Skeletal muscle tissue (tissue), 4 donors: ENCODE results near the gene EXOC4. TPM values are rescaled to one million over a fixed set of nuclear protein-coding genes. Genes with fewer than 3 reads are reported as not detected.
"Not testable (repeated sequence)": the region's sequence is repeated elsewhere in the genome, so short reads cannot be mapped to it uniquely, and the experiment has no call there.

Source experiments
- H3K27ac ChIP-seq: one replicate; pipeline ENCODE4 v1.7.0; 2013; ENCODE audit warnings: mild to moderate bottlenecking, low read depth, low read length, inconsistent platforms
- H3K27me3 ChIP-seq, 3 donors: one replicate each; pipeline ENCODE4 v1.7.0; 2013; ENCODE audit warnings: low read length in 3 of 3; ENCODE audit not compliant: control insufficient read depth in 3 of 3, insufficient read depth in 3 of 3
- H3K36me3 ChIP-seq, 3 donors: one replicate each; pipeline ENCODE4 v1.7.0; 2013; ENCODE audit warnings: low read length in 3 of 3; ENCODE audit not compliant: control insufficient read depth in 3 of 3, insufficient read depth in 3 of 3
- H3K4me1 ChIP-seq, 3 donors: one replicate each; pipeline ENCODE4 v1.7.0; 2013; ENCODE audit warnings: low read length in 3 of 3, mild to moderate bottlenecking in 3 of 3; ENCODE audit not compliant: control insufficient read depth in 3 of 3, insufficient read depth in 3 of 3
- H3K4me3 ChIP-seq, 3 donors: one replicate each; pipeline ENCODE4 v1.7.0; 2013; ENCODE audit warnings: low read length in 3 of 3
- H3K9ac ChIP-seq, 3 donors: one replicate each; pipeline ENCODE4 v1.7.0; 2013; ENCODE audit warnings: low read length in 3 of 3, mild to moderate bottlenecking in 3 of 3, moderate library complexity in 2 of 3, low read depth in 1 of 3
- H3K9me3 ChIP-seq, 3 donors: one replicate each; pipeline ENCODE4 v1.7.0; 2013; ENCODE audit warnings: low read length in 3 of 3; ENCODE audit not compliant: control insufficient read depth in 3 of 3
- total RNA-seq: library from RNA; depleted of rRNA; stranded (reverse); fragments of >200 nt; gene quantifications from one replicate; pipeline ENCODE4 v1.2.3, GENCODE V29; 2014
- donor health status: Osteomylitis.

Gene EXOC4
- total RNA-seq, 1 donor from 2014 or later, result 129 TPM

DNA sequence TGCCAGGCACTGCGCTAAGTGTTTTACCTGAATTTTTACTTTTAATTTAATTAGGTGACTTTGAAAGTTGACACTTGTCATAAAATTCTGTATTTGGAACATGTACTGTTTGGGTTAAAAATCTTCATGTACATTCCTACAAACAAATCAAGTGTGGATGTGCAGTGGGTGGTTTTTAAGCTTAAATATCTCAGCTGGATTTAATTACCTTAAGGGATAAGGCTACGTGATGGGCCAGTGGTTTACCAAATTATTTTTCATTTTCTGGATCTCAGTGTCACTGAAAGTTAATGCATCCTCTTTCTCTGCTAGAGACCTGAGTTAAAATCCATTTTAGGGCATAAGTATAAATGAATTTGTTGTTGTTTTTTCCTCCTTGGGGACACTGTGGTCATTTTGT is 51.1 kb downstream of the EXOC4 start:
- Histone ChIP-seq H3K36me3 (peaks cover 15 to 22% (median 18%) of the 10 kb centered on the region in 3 donors), H3K4me1 (peaks cover 14 to 24% (median 18%) of the 10 kb centered on the region in 3 donors), H3K27me3 (no peaks in the 10 kb centered on the region), H3K27ac (no peak overlapping the region), H3K9ac (peak overlapping the region in 1 of 3 donors; percentile 14), H3K9me3 (no peaks in the 10 kb centered on the region), H3K4me3 (no peak overlapping the region)

DNA sequence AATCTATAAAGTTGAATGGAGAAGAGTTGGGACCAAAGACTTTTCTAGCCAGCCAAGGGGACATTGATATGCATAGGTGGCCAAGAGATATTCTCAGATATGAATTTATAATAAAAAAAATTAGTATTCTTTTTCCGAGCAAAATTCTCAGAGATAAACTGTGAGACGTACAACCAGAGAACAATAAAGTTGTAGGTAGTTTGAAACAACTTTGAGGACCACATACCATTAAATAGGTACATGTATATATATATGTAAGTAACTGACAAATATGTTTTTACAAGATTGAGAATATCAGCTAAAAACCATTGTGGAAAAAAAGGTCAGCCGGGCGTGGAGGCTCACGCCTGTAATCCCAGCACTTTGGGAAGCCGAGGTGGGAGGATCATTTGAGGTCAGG is 56.5 kb downstream of the EXOC4 start:
- H3K27ac ChIP-seq, result no peak overlapping the region
- H3K4me1 ChIP-seq, result peaks cover 0 to 2% (median 1%) of the 10 kb centered on the region in 3 donors
- peaks cover 15 to 22% (median 20%) of the 10 kb centered on the region in 3 donors for H3K36me3 ChIP-seq
- H3K27me3 ChIP-seq, result no peaks in the 10 kb centered on the region
- H3K4me3 ChIP-seq, result no peak overlapping the region
- H3K9ac ChIP-seq, result no peak overlapping the region
- H3K9me3 ChIP-seq, result no peaks in the 10 kb centered on the region

DNA sequence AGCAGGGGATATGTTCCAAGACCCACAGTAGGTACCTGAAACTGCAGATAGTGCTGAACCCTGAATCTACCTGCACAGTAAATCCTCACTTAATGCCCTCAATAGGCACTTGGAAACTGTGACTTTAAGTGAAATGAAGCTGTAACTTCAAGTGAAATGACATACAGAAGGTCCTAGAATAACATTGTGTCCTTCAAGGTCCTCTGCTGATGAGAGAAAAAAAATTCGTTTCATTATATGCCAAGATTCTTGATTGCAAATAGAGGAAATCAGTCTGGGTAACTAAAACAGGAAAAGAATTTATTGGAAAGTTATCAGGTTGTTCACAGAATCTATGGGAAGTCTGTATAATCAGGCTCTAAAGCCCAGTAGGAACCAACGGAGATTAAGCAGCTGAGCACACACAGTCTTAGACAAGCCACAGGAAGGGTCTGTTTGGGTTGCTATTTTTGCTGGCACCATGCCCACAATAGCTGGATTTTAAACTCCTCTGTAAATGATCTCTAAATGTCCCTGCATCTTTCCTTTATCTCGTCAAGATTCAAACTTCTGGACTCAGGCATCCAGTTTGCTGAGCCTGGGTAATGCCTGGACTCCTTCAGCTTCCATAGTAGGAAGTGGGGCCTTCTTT is 57.5 kb downstream of the EXOC4 start:
- Histone ChIP-seq H3K27ac (no peak overlapping the region), H3K4me3 (no peak overlapping the region), H3K9ac (no peak overlapping the region), H3K4me1 (peaks cover 0 to 2% (median 0%) of the 10 kb centered on the region in 3 donors), H3K9me3 (no peaks in the 10 kb centered on the region), H3K27me3 (no peaks in the 10 kb centered on the region), H3K36me3 (peaks cover 15 to 22% (median 20%) of the 10 kb centered on the region in 3 donors)

DNA sequence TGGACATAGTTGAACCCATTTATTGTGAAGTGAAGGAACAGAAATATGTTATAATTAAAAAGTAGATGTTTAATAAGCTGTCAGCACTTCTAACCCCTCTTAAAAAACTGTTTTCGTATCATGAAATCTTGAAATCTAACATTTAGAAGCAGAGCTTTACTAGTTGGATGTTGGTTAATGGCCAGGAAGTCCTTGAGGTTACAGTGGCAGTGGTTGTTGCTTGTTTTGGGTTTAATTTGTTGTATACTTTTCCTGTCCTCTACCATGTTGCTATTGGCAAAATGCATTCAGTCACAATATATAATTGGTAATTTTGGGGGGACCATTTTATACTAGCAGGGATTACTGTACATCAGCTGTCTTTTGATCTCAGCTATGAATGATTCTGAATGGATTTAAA is 60.7 kb downstream of the EXOC4 start:
- no peak overlapping the region for H3K27ac ChIP-seq
- H3K4me1 ChIP-seq, result peaks cover 0 to 2% (median 0%) of the 10 kb centered on the region in 3 donors

DNA sequence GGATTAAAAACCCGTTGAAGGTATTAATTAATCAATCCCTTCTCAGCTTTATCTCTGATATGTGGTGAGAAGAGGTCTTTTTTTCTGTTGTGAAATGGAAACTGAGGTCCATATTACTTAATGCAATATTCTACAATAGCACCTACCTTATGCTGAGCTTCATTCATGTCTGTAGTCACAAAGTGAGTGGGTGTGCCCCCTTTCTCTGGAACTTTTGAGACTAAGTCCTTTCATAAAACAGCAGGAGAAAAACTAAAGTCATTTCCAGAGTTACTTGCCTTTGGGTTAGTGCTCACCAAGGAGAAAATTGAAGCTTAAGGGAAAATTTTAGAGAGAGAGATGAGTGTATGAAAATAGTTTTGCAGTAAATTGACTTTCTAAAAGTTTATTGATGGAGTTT is 61.2 kb downstream of the EXOC4 start:
- H3K9me3 ChIP-seq, result no peaks in the 10 kb centered on the region
- peaks cover 0 to 2% (median 0%) of the 10 kb centered on the region in 3 donors for H3K4me1 ChIP-seq
- no peak overlapping the region for H3K9ac ChIP-seq
- H3K27ac ChIP-seq, result no peak overlapping the region
- no peaks in the 10 kb centered on the region for H3K27me3 ChIP-seq
- H3K4me3 ChIP-seq, result no peak overlapping the region
- H3K36me3 ChIP-seq, result peaks cover 0 to 7% (median 6%) of the 10 kb centered on the region in 3 donors

More for the DNA sequence above, 60.7 kb downstream of the EXOC4 start:
- no peaks in the 10 kb centered on the region for H3K9me3 ChIP-seq
- no peak overlapping the region for H3K4me3 ChIP-seq
- H3K36me3 ChIP-seq, result peaks cover 0 to 7% (median 6%) of the 10 kb centered on the region in 3 donors
- H3K27me3 ChIP-seq, result no peaks in the 10 kb centered on the region
- no peak overlapping the region for H3K9ac ChIP-seq

DNA sequence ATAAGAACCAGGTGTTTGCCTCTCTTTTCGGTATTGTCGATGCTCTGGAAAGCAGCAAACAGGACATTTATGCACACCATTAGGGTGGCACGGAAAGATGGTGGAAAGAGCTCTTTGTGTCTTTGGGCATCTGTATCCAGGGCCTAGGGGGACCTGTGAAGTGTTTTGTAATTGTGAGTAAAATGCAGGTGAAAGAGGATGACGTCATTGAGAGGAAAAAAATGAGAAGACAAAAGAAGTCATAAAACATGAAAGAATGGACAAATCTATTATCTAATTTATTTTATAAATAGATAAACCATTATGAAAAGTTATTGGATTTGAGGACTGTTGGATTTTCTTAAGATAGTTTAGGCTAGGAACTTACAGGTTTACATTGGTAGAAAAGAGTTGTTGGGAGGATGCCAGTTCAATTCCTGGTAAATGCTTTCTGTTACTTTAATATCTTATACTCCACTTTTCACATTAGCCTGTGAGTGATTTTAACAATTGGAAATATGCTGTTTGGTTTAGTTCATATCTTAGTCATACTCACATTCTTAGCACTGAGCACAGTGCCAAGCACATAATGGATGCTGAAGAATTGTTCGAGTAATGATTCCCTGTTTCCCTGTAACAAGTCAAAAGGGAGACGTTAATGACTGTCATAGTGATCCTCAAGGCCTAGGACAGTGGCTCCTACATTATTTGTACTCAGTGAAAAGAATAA is 62.6 kb downstream of the EXOC4 start:
- no peaks in the 10 kb centered on the region for H3K9me3 ChIP-seq
- H3K27me3 ChIP-seq, result no peaks in the 10 kb centered on the region
- peaks cover 0 to 7% (median 6%) of the 10 kb centered on the region in 3 donors for H3K36me3 ChIP-seq
- H3K4me1 ChIP-seq, result no peaks in the 10 kb centered on the region
- no peak overlapping the region for H3K27ac ChIP-seq
- no peak overlapping the region for H3K4me3 ChIP-seq
- H3K9ac ChIP-seq, result no peak overlapping the region

DNA sequence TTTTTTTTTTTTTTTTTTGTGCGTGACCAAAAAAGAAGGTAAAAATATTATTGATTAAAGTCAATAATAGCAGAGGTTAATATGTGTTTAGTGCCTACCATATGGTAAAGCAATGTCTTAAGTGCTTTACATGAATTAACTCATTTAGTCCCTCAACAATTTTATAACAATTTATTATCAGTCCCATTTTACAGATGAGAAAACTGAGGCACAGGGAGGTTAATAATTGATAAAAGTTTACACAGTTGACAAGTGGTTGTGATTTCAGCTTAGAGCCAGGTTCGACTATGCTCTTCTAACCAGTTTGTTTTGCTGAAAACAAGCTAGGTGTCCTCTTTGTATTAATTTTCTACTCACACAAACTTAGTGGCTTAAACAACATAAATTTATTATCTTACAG is 67.0 kb downstream of the EXOC4 start:
- Histone ChIP-seq H3K4me3 (no peak overlapping the region), H3K4me1 (no peaks in the 10 kb centered on the region), H3K36me3 (peaks cover 0 to 7% (median 6%) of the 10 kb centered on the region in 3 donors), H3K27me3 (no peaks in the 10 kb centered on the region), H3K9ac (no peak overlapping the region), H3K27ac (no peak overlapping the region), H3K9me3 (no peaks in the 10 kb centered on the region)

DNA sequence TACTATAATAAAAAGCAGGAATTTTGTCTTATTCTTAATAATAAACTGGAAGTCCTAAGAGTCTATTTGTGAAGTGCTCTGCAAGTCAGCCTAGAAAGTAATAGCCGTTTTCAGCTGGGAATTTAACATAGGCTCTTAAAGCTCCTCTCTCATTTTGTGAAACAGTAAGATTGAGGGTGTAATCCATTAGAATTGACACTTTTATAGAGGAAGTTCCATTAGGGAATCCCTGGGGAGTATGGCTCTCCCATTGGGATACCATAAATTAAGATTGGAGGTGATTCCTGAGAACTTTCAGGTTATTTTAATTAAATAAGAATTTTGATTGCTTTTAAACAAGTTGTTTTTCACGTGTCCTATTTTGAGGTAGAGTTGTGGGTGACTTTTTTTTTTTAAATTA is 68.0 kb downstream of the EXOC4 start:
- Histone ChIP-seq H3K27me3 (no peaks in the 10 kb centered on the region), H3K4me1 (no peaks in the 10 kb centered on the region), H3K4me3 (no peak overlapping the region), H3K36me3 (peaks cover 0 to 7% (median 6%) of the 10 kb centered on the region in 3 donors), H3K9me3 (no peaks in the 10 kb centered on the region), H3K9ac (no peak overlapping the region), H3K27ac (no peak overlapping the region)

DNA sequence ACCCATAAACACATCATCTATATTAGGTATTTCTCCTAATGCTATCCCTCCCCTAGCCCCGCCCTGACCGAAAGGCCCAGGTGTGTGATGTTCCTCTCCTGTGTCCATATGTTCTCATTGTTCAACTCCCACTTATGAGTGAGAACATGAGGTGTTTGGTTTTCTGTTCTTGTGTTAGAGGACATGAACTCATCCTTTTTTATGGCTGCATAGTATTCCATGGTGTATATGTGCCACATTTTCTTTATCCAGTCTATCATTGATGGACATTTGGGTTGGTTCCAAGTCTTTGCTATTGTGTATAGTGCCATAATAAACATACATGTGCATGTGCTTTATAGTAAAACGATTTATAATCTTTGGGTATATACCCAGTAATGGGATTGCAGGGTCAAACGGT is 68.5 kb downstream of the EXOC4 start:
- not testable (repeated sequence) for H3K36me3 ChIP-seq, H3K27me3 ChIP-seq, H3K4me3 ChIP-seq, H3K9me3 ChIP-seq, H3K9ac ChIP-seq, H3K4me1 ChIP-seq, H3K27ac ChIP-seq

DNA sequence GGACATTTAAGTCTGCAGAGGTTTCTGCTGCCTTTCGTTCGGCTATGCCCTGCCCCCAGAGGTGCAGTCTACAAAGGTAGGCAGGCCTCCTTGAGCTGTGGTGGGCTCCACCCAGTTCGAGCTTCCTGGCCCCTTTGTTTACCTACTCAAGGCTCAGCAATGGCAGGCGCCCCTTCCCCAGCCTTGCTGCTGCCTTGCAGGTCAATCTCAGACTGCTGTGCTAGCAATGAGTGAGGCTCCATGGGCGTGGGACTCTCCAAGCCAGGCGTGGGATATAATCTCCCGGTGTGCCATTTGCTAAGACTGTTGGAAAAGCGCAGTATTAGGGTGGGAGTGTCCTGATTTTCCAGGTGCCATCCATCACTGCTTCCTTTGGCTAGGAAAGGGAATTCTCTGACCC is 73.9 kb downstream of the EXOC4 start:
- H3K36me3 ChIP-seq, H3K27ac ChIP-seq, H3K4me3 ChIP-seq, H3K27me3 ChIP-seq, H3K9me3 ChIP-seq, H3K9ac ChIP-seq, H3K4me1 ChIP-seq: not testable (repeated sequence)
